ENCODE results near the gene CTSV. TPM values are rescaled to one million over a fixed set of nuclear protein-coding genes. Genes with fewer than 3 reads are reported as not detected.
"Not testable (repeated sequence)": the region's sequence is repeated elsewhere in the genome, so short reads cannot be mapped to it uniquely, and the experiment has no call there.

The CTSV gene
- 1 to 10 TPM in 2 of 6 donors, under 1 TPM in 4; 0.79 to 1.3 (median 0.87) TPM for total RNA-seq
- 1 to 10 TPM; 1.4 to 1.8 TPM for polyA plus RNA-seq

GRCh38 chr9:97038611-97039513, at the start of gene CTSV:
Gene CTSV, minus strand, starts transcription at chr9:97039142. Its CDS starts 1,099 bp downstream, at chr9:97038043.
- no peak for FAIRE-seq

GRCh38 chr9:97087668-97088215, 48.8 kb upstream of the CTSV start:
- DNase-seq; H3K27ac ChIP-seq; H3K4me3 ChIP-seq; H3K36me3 ChIP-seq; H3K4me1 ChIP-seq; intact Hi-C loops (cut with DNase I); FAIRE-seq; H3K27me3 ChIP-seq; ATAC-seq; H3K9me3 ChIP-seq: not testable (repeated sequence)
- 41 to 52% methylated on average over 3 of the region's 3 CpGs for WGBS, 2 donors

More at GRCh38 chr9:97038611-97039513, at the start of gene CTSV:
- DNase-seq, result peak; percentile 84 to 95 (median 92)
- 1 to 2% methylated on average over 75 to 80 of the region's 80 CpGs for WGBS, 2 donors
- Histone ChIP-seq H3K4me1 (no peaks in the 10 kb centered on the region), H3K9me3 (no peaks in the 10 kb centered on the region), H3K4me3 (peak within 1 kb of the TSS; percentile 36 to 64 (median 45)), H3K27ac (no peak within 1 kb of the TSS), H3K36me3 (no peaks in the 10 kb centered on the region), H3K27me3 (no peaks in the 10 kb centered on the region)
- intact Hi-C loops (cut with DNase I), result no loop called here
- TF ChIP-seq CTCF (IDR thresholded peaks at IDR 0.05), result no peak
- peak; percentile 100 for ATAC-seq

- H3K4me1 ChIP-seq; H3K4me3 ChIP-seq; FAIRE-seq; H3K27ac ChIP-seq; intact Hi-C loops (cut with DNase I); H3K9me3 ChIP-seq; DNase-seq; ATAC-seq; H3K27me3 ChIP-seq; H3K36me3 ChIP-seq: not testable (repeated sequence)
- 80 to 83% methylated on average over 5 to 6 of the region's 6 CpGs for WGBS, 2 donors
Measured at GRCh38 chr9:97084562-97084991, 45.6 kb upstream of the CTSV start.

GRCh38 chr9:97078362-97078761, 39.4 kb upstream of the CTSV start:
- ATAC-seq (no peak), DNase-seq (peak in 1 of 6 donors; percentile 42), FAIRE-seq (no peak)
- 54 to 70% methylated on average over 24 to 25 of the region's 25 CpGs for WGBS, 2 donors
- intact Hi-C loops (cut with DNase I), result no loop called here
- Histone ChIP-seq H3K4me1 (no peaks in the 10 kb centered on the region), H3K27ac (no peak overlapping the region), H3K4me3 (no peak overlapping the region), H3K27me3 (peaks cover 0 to 5% (median 1%) of the 10 kb centered on the region in 4 donors), H3K36me3 (no peaks in the 10 kb centered on the region), H3K9me3 (no peaks in the 10 kb centered on the region)
- TF ChIP-seq CTCF (IDR thresholded peaks at IDR 0.05), result no peak

- FAIRE-seq (no peak), DNase-seq (no peak), ATAC-seq (peak in 3 of 4 donors; percentile 21 to 34 (median 25))
- TF ChIP-seq CTCF (IDR thresholded peaks at IDR 0.05), result no peak
- Histone ChIP-seq H3K36me3 (no peaks in the 10 kb centered on the region), H3K27me3 (peaks cover 0 to 5% (median 1%) of the 10 kb centered on the region in 4 donors), H3K4me3 (peak overlapping the region in 2 of 4 donors; percentile 1 to 30), H3K9me3 (no peaks in the 10 kb centered on the region), H3K4me1 (no peaks in the 10 kb centered on the region), H3K27ac (no peak overlapping the region)
- intact Hi-C loops (cut with DNase I), result no loop called here
- WGBS, 2 donors, result 51 to 53% methylated on average over 37 of the region's 37 CpGs
Measured at GRCh38 chr9:97077452-97078295, 38.7 kb upstream of the CTSV start.

GRCh38 chr9:97076731-97077451, 37.9 kb upstream of the CTSV start:
- 9 to 11% methylated on average over 34 to 56 of the region's 56 CpGs for WGBS, 2 donors
- H3K4me1 ChIP-seq; intact Hi-C loops (cut with DNase I); H3K9me3 ChIP-seq; H3K27me3 ChIP-seq; FAIRE-seq; H3K36me3 ChIP-seq; H3K27ac ChIP-seq: not testable (repeated sequence)
- peak overlapping the region in 2 of 4 donors; percentile 1 to 30 for H3K4me3 ChIP-seq
- DNase-seq (peak in 1 of 6 donors; percentile 61), ATAC-seq (peak; percentile 25 to 55 (median 44))

All from pancreas (tissue), 10 donors.